ENCODE measurements around the gene LONP2.
"Not testable (repeated sequence)": the region's sequence is repeated elsewhere in the genome, so short reads cannot be mapped to it uniquely, and the experiment has no call there.

Gene LONP2

GRCh38 chr16:48234630-48235029 is 9.5 kb upstream of the LONP2 start:
- ChIA-PET CTCF (interaction anchor here (1.1 to 6.1 kb wide), 4 partner anchors 110 to 1197 kb away, joined by 3 to 73 read pairs (median 23); no protein-coding TSS in a partner anchor), POLR2A (no interaction called here)
- no peak for DNase-seq (ENCODE audit: extremely low spot score)
- TF ChIP-seq CTCF (IDR thresholded peaks at IDR 0.05; ENCODE audit: control extremely low read depth, extremely low read depth, low read depth, missing control alignments) = no peak

GRCh38 chr16:48235058-48235555 is 9.0 kb upstream of the LONP2 start:
- no peak for DNase-seq (ENCODE audit: extremely low spot score)
- CTCF ChIA-PET = interaction anchor here (1.1 to 6.1 kb wide), 6 partner anchors 11 to 1197 kb away, joined by 3 to 73 read pairs (median 6); partner anchors contain the start of gene ABCC11
- no peak for TF ChIP-seq CTCF (IDR thresholded peaks at IDR 0.05; ENCODE audit: control extremely low read depth, extremely low read depth, low read depth, missing control alignments)
- POLR2A ChIA-PET = no interaction called here

GRCh38 chr16:48235556-48236136 is 8.5 kb upstream of the LONP2 start:
- ChIA-PET POLR2A (no interaction called here), CTCF (interaction anchor here (1.1 to 6.1 kb wide), 6 partner anchors 11 to 1198 kb away, joined by 3 to 43 read pairs (median 6); partner anchors contain the start of gene ABCC11)
- TF ChIP-seq CTCF (IDR thresholded peaks at IDR 0.05; ENCODE audit: control extremely low read depth, extremely low read depth, low read depth, missing control alignments) = no peak
- no peak for DNase-seq (ENCODE audit: extremely low spot score)

- POLR2A ChIA-PET = no interaction called here
- TF ChIP-seq CTCF (IDR thresholded peaks at IDR 0.05; ENCODE audit: control extremely low read depth, extremely low read depth, low read depth, missing control alignments) = no peak
- DNase-seq (ENCODE audit: extremely low spot score) = no peak
- CTCF ChIA-PET = interaction anchor here (1.7 to 6.1 kb wide), 5 partner anchors 10 to 1198 kb away, joined by 3 to 43 read pairs (median 8); partner anchors contain the start of gene ABCC11
Observed at GRCh38 chr16:48236286-48236685, 7.8 kb upstream of the LONP2 start.

- POLR2A ChIA-PET; CTCF ChIA-PET; DNase-seq (ENCODE audit: extremely low spot score): not testable (repeated sequence)
Observed at GRCh38 chr16:48240147-48240546, 4.0 kb upstream of the LONP2 start.

- CTCF ChIA-PET = no interaction called here
- POLR2A ChIA-PET = no interaction called here
- TF ChIP-seq CTCF (IDR thresholded peaks at IDR 0.05; ENCODE audit: control extremely low read depth, extremely low read depth, low read depth, missing control alignments) = no peak
- no peak for DNase-seq (ENCODE audit: extremely low spot score)
Observed at GRCh38 chr16:48244863-48245195, 729 bp downstream of the LONP2 start.

- POLR2A ChIA-PET = no interaction called here
- TF ChIP-seq CTCF (IDR thresholded peaks at IDR 0.05; ENCODE audit: control extremely low read depth, extremely low read depth, low read depth, missing control alignments) = no peak
- CTCF ChIA-PET = interaction anchor here (2.7 kb wide), 1 partner anchor 9 kb away, joined by 8 read pairs; no protein-coding TSS in a partner anchor
- no peak for DNase-seq (ENCODE audit: extremely low spot score)
Observed at GRCh38 chr16:48246066-48246465, 2.0 kb downstream of the LONP2 start.
